Chondrocyte (in vitro differentiated cells): ENCODE measurements around the gene WWOX. TPM values are rescaled to one million over a fixed set of nuclear protein-coding genes. Genes with fewer than 3 reads are reported as not detected.

ENCODE experiments used
- DNase-seq: peaks from one replicate; pipeline ENCODE4 v3.0.0; 2021; ENCODE audit warnings: mixed read lengths, low spot score
- H3K27ac Mint-ChIP-seq: one replicate; pipeline ENCODE4 v1.8.0; 2021; ENCODE audit warnings: mild to moderate bottlenecking, moderate library complexity, mixed read lengths; ENCODE audit not compliant: unreplicated experiment
- H3K27me3 Mint-ChIP-seq: 2 replicates; pipeline ENCODE4 v1.8.0; 2021; ENCODE audit warnings: low read depth, mixed read lengths
- H3K36me3 Mint-ChIP-seq: 2 replicates; pipeline ENCODE4 v1.8.0; 2021; ENCODE audit warnings: low read depth, mixed read lengths
- H3K4me1 Mint-ChIP-seq: 2 replicates; pipeline ENCODE4 v1.8.0; 2021; ENCODE audit warnings: low read depth, mild to moderate bottlenecking, mixed read lengths
- H3K4me3 Mint-ChIP-seq: one replicate; pipeline ENCODE4 v1.8.0; 2021; ENCODE audit warnings: mild to moderate bottlenecking, moderate library complexity, mixed read lengths; ENCODE audit not compliant: unreplicated experiment
- H3K9me3 Mint-ChIP-seq: 2 replicates; pipeline ENCODE4 v1.8.0; 2021; ENCODE audit warnings: low read depth, mixed read lengths
- total RNA-seq: library from RNA; stranded (reverse); gene quantifications from 3 replicates; pipeline ENCODE4 v1.2.1, GENCODE V29; 2021
- TF ChIP-seq, protein P1 (sequence below): fragments of 200-600 bp; sonication (generic); IDR thresholded peaks from 2 replicates; pipeline ENCODE4 v1.5.0; 2021; ENCODE audit warnings: antibody characterized with exemption, mild to moderate bottlenecking, moderate library complexity

The WWOX gene
- total RNA-seq, 1 donor from 2014 or later, result 12.1 TPM

- peaks cover 7% of the 10 kb centered on the region for H3K9me3 Mint-ChIP-seq
- peaks cover 22% of the 10 kb centered on the region for H3K4me1 Mint-ChIP-seq
- no peak overlapping the region for H3K4me3 Mint-ChIP-seq
- peaks cover 2% of the 10 kb centered on the region for H3K27me3 Mint-ChIP-seq
- TF ChIP-seq, protein P1, sequence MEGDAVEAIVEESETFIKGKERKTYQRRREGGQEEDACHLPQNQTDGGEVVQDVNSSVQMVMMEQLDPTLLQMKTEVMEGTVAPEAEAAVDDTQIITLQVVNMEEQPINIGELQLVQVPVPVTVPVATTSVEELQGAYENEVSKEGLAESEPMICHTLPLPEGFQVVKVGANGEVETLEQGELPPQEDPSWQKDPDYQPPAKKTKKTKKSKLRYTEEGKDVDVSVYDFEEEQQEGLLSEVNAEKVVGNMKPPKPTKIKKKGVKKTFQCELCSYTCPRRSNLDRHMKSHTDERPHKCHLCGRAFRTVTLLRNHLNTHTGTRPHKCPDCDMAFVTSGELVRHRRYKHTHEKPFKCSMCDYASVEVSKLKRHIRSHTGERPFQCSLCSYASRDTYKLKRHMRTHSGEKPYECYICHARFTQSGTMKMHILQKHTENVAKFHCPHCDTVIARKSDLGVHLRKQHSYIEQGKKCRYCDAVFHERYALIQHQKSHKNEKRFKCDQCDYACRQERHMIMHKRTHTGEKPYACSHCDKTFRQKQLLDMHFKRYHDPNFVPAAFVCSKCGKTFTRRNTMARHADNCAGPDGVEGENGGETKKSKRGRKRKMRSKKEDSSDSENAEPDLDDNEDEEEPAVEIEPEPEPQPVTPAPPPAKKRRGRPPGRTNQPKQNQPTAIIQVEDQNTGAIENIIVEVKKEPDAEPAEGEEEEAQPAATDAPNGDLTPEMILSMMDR, result no peak
- H3K36me3 Mint-ChIP-seq, result no peaks in the 10 kb centered on the region
- DNase-seq, result no peak
- no peak overlapping the region for H3K27ac Mint-ChIP-seq
Measured at GRCh38 chr16:79188739-79189122, 1089.3 kb downstream of the WWOX start.

- peaks cover 4% of the 10 kb centered on the region for H3K27me3 Mint-ChIP-seq
- H3K36me3 Mint-ChIP-seq, result no peaks in the 10 kb centered on the region
- peaks cover 13% of the 10 kb centered on the region for H3K4me1 Mint-ChIP-seq
- H3K9me3 Mint-ChIP-seq, result peaks cover 7% of the 10 kb centered on the region
- TF ChIP-seq, protein P1, result no peak
- H3K4me3 Mint-ChIP-seq, result no peak overlapping the region
- no peak overlapping the region for H3K27ac Mint-ChIP-seq
- DNase-seq, result no peak
Measured at GRCh38 chr16:79190542-79190941, 1091.1 kb downstream of the WWOX start.

- TF ChIP-seq, protein P1, result no peak
- H3K36me3 Mint-ChIP-seq, result no peaks in the 10 kb centered on the region
- peaks cover 7% of the 10 kb centered on the region for H3K9me3 Mint-ChIP-seq
Measured at GRCh38 chr16:79191933-79192332, 1092.5 kb downstream of the WWOX start.

GRCh38 chr16:79192904-79193303 lies 1093.5 kb downstream of the WWOX start:
- Mint-ChIP-seq H3K36me3 (no peaks in the 10 kb centered on the region), H3K4me3 (no peak overlapping the region), H3K27me3 (peaks cover 5% of the 10 kb centered on the region), H3K27ac (no peak overlapping the region), H3K9me3 (peaks cover 5% of the 10 kb centered on the region), H3K4me1 (peaks cover 5% of the 10 kb centered on the region)
- no peak for DNase-seq
- TF ChIP-seq, protein P1, result no peak

More at GRCh38 chr16:79191933-79192332, 1092.5 kb downstream of the WWOX start:
- DNase-seq, result no peak
- Mint-ChIP-seq H3K4me1 (peaks cover 5% of the 10 kb centered on the region), H3K4me3 (no peak overlapping the region), H3K27ac (no peak overlapping the region), H3K27me3 (peaks cover 5% of the 10 kb centered on the region)

- Mint-ChIP-seq H3K27me3 (peaks cover 5% of the 10 kb centered on the region), H3K27ac (no peak overlapping the region), H3K4me1 (peaks cover 5% of the 10 kb centered on the region), H3K9me3 (no peaks in the 10 kb centered on the region), H3K4me3 (no peak overlapping the region), H3K36me3 (no peaks in the 10 kb centered on the region)
- no peak for DNase-seq
- TF ChIP-seq, protein P1, result no peak
Measured at GRCh38 chr16:79194291-79194690, 1094.8 kb downstream of the WWOX start.
